DMS 273 (cell line): ENCODE results near the gene MPZL1.

Experiments used
- DNase-seq: peaks from one replicate; lab custom pipeline; 2025; ENCODE audit not compliant: unreplicated experiment; lab: John Stamatoyannopoulos, UW

MPZL1 gene

DNA sequence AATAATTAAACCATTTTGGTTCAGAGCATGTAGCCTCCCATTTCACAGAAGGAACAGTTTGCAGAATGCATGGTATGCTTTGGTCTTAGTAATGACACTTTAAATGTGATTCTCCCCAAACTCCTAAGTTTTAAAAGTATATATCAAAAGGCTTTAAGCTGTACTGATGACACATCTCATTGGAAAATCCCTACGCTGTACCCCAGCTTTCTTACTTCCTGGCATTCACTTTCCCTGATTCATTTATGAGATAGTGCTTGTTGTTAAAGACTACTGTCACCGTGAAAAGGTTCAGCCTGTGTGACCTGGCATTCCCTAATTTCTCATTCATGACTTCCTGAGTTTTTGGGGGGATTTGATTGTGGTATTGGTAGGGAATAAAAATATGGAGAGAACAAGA lies 53.4 kb downstream of the MPZL1 start:
- DNase-seq = no peak

DNA sequence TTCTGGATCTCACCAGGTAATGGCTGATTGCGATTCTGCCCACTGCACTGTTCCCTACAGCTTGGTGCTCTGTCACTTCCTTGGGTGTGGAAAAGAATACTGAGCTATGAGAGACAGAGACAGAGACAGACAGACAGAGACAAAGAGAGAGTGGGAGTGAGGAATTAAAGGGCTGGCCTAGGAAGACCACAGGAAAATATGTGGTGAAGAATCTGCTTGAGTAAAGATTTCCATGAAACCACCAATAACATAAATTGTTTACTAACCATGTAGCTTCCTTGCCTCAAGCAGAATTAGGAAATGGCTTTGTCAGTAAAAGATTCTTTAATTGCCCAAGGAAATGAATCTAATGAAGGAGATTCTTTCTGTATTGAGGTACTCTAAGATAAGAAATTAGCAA lies 54.4 kb downstream of the MPZL1 start:
- no peak for DNase-seq

DNA sequence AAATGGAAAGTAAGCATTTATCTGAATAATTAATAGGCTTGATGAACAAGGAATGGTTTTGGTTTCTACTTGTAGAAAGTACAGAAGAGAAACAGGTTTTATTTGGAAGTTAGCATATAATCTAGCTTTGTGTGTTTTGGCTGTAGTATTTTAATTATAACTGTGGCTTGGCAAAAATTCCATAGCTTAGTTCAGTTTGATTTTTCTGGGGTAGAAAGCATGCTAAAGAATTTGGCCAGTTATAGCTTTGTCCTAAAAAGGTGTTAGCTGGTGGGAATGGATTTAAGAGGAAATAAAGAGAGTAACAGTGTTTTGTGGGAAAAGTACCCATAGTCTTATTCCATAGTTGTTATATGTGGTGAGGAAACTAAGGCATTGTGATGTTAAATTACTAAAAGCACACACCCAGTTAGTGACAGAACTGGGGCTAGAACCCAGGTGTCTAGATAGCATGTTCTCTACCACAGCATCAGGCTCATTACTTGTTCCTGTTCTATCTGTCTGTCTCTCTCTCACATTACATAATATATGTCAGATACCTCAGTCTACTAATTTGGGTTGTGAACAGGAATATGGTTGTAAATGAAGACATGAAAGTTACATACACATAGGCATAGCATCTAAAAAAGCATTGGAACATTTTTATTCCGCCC lies 55.0 kb downstream of the MPZL1 start:
- DNase-seq = no peak

DNA sequence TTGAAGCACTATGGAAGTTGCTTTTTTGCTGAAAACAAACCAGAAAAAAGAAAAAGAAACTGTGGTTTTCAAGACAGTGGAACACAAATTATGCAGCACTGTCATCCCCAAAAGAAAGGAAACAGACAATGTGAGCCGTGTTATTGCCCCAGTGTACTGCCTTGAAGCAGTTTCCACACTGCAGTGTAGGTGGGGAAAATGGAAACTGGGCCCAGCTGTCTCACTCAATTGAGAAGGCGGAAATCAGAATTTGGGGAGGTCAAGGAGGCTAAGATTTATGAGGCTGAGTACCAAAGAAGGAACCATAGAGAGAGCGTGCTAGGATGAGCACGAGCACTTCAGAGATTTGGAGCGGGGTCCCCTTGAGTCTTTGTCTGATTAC lies 55.5 kb downstream of the MPZL1 start:
- DNase-seq = no peak

DNA sequence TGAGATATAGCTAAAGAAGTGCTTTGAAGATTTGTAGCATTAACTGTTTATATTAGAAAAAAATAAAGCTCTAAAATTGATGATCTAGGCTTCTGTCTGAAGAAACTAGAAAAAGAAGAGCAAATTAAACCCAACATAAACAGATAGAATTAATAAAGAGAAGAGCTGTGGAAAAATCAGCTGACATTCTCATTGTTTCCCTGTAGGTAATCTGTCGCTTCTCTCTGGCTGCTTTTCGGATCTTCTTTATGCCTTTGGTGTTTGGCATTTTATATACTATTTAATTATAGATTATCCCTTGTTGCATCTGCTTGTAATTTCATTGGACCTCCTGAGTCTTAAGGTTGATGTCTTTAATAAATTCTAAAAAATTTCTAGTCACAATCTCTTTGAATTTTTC lies 59.8 kb downstream of the MPZL1 start:
- no peak for DNase-seq

DNA sequence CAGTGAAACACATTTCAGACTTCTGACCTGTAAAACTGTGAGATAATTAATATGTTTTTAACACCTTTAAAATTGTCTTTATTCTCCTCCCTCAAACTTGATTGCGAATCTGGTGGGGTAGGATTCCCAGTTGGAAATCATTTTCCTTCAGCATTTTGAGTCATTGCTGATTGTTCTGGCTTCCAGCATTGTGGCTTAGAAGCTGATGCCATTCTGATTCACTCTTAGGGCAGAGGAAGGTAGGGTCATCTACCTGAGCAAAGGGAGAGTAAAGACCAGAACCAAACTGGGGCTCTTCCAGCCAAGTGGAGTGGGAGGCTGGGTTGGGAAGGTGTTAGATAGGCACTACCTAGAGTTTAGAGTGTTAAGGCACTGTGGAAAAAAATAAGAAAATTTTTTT lies 61.2 kb downstream of the MPZL1 start:
- DNase-seq = no peak

DNA sequence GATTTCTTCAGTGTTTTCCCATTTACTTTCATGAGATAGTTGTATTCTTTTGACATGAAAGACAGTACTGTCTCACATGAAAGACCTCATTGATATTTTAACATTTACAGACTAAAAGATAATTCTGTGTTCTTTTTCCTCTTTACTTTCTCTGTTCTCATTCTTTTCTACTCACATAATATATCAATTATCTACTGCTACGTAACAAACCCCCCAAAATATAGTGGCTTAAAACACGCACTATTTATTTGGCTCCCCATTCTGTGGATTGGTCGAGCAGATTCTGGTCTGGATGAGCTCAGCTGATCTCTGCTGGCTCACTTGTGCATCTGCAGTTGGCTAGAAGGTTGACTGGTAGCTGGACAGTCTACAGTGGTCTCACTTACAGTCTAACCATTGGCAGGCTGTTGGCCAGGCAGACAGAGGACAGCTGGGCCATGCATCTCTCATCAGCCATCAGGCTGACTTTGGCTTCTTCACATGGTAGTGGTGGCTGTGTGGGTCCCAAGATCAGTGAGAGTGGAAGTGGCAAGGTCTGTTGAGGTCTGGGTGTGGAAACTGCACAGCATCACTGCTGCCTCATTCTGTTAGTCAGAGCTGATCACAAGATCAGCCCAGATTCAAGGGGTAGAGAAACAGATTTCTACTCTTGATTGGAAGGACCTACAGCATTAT lies 63.2 kb downstream of the MPZL1 start:
- DNase-seq = no peak

DNA sequence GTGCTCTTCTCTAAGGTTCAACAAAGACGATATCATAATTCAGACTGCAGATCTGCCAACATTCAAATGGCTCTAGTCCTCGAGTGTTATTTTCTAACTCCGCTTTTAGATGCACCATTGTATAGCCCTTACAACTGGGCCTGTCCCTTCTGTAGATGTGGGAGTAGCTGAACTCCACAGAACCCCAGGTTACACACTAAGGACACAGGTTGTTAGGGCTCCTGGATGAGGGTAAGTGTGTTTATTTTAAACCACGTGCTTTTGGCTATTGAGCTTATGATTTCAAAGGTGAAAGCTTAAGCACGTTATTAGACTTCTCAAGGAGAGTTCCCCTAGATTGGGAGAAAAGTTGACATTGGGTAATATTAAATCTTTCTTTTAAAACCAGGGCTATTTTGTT lies 64.7 kb downstream of the MPZL1 start:
- no peak for DNase-seq

DNA sequence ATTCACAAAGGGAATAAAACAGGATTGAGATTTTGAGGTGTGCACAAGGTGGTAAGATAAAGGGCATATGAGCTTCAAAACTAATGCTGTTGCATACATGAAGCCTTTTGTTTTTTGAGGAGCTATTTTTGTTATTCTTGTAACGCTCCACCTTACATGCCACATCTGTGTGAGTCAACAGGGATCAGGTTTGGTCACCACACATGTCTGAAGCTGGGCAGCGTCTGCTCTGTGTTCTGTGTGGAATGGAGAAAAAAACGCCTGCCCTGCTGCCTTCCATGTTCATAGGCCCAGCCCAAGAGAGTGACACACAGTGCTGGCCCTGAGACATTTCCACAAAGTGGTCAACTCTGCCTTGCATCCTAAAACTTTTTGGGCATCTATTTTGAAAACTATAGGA lies 67.7 kb downstream of the MPZL1 start:
- no peak for DNase-seq

DNA sequence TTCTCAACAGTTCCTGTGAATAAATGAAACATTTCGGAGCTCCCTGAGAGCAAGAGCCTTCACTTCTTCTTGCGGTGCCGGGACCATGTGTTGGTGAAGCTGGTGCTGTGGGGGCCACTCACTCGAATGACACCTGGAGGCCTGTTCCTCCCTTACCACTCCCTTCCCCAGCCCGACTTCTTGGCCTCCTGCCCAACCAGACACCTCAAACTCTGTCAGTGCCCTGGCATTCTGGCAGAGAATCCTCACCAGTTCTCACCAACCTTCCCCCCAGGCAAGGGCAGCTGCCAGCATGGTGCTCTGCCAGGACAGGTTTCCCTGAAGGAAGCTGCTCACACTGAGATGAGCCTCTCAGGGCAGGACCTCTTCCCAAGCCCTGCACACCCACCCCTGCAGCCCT lies 68.3 kb downstream of the MPZL1 start:
- DNase-seq = peak; percentile 12

DNA sequence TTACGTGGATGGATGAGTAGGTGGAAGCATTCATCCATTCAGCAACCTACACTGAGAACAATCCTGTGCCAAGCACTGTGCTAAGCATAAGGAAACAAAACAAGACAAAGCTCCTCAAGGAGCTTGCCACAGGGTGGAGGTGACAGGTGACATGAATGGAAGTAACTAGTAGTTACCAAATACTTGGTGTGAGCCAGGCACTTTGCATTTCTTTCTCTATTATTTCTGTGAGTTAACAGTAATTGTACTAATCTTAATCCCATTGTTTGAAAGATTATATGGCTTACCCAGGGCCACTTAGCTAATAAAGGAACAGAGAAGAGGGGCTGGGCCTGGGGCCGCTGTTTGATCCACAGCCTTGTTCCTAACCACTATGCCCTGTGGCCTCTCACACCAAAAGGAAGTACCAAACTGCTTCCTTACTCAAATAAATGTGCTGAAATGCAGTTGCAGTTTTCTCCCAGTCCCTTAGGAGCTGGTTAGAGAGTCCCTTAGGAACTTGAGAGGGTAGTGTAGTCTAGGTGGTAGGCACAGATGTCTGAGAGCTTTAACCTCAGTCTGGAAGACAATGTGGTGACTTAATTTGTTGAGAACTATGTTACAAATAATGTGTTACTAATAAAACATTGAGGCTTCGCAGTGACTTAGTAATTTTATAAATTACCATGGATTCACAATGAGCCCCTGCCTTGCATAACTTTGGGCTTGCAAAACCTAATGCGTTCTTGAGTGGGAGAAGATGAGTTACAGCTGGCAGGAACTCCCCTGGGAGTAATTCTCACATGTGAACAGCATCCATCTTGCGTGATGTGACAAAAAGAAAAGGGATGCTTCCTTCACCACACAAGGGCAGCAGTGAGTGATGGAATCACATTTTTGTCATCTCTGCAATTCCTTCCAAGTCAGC lies 69.8 kb downstream of the MPZL1 start:
- DNase-seq = no peak

DNA sequence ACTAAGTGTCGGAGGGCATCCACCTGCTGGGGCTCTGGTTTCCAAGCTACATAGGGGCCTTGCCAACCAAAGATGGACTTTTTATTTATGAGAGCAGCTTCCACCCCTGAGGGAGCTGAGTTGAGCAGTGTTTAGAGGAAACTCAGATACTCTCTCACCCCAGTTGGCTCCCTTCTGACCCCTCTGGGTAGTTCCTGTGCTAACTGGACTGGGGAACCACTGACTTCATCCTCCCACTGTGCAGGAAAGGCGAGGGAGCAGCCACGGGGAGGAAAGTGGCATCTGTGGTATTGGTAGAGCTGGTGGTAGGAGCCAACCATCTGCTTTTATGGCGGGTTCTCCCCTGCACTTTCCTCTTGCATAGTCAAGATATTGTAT lies 70.4 kb downstream of the MPZL1 start:
- peak; percentile 10 for DNase-seq

DNA sequence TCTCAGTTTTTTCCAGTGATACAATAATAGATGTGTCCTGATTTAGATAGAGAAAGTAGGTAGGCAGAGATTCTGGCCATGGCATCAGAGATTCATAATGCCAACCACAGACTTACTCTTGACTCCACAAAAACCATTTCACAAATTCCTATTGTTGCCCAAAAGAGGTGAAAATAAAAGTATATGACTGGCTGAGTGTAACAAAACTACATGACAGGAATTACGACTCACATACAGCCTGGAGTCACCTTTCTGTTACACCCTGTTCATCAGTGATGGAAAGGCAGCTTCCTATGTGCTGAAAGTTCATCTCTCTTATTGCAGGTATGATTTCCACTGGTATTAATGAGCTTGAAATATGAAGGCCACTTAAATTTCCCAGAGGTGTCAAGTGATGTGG lies 72.3 kb downstream of the MPZL1 start:
- no peak for DNase-seq

DNA sequence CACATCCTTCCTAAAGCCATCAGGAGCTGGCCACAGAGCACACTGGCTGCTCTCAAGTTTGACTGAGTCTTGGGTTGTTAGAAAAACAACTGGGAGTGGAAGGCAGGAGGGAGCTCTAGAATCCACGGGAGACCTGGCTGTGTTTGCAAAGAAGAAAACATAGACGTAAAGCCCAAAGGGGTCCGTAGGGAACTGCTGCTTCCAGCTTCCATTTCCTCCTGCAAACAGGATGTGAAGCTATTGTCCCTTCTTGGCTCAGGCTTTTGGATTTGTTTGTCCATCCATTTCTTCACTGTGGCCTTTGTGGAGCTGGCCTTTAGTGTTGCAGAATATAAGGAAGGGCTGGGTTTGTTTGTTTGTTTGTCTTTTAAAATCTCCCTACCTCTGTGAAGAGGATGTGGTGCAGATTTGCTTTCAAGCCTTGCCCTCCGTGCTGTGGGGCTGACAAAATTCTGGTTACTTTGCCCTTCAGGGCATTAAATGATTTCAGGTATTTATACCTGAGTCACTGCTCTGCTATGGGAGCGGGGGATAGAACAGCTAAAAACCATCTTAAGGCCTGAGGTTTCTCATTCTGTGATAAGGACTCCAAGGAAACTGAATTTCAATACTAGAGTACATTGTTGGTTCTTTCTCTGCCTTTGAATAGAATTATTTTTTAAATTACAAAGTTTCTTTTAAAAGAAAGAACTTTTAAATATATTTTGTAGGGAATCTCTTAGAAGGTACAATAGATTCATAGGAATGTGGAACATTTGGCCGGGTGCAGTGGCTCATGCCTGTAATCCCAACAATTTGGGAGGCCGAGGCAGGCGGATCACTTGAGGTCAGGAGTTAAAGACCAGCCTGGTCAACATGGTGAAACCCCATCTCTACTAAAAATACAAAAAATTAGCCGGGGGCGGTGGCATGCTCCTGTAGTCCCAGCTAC lies 74.3 kb downstream of the MPZL1 start:
- DNase-seq = no peak

DNA sequence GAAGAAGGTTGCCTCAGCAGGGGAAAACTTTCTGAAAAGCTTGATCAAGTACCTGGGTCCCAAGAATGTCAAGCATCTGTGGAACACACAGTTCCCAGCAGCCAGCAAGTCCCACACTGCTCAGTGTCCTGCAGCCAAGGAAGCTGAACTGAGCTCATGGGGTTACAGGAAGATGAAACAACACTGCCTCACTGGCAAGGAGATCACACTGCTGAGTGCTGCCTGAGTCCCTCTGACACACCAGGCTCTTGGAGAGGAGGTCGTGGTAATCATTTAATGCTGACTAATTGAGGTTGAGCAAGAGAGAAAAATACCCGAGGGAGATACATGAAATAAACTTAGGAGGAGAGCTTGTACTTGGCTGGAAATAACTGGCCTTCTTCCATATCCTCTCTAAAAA lies 75.2 kb downstream of the MPZL1 start:
- peak; percentile 19 for DNase-seq

DNA sequence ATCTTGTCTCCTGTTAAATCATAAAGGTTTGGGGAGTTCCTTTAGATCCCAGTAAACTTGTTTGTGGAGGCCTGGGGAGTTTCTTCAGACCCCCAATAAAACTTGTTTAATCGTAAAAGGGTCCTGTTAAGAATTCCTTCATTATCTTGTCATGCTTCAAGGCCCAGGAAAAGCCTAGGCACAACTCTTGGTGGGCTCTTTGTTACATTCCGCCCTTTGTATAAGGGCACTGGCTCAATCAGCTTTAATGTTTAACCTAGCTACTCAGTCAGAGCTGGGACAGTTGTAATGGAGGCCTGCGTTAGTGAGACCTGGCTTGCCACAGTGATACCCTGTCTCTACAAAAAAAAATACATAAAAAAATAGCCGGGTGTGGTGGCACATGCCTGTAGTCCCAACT lies 77.2 kb downstream of the MPZL1 start:
- no peak for DNase-seq

DNA sequence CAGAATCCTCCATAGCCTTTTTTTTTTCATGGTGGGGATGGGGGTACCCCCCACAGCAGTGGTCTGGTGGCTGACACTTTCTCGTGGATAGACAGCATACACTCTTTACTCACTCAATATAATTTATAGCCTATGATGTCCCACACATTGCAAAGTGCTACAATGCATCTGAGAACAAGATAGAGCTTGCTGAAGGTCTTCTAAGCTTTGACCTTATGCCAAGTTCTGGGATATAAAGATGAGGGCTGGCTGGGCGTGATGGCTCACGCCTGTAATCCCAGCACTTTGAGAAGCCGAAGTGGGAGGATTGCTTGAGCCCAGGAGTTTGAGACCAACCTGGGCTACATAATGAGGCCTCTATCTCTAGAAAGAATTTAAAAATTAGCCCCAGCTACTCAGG lies 78.0 kb downstream of the MPZL1 start:
- peak; percentile 42 for DNase-seq

DNA sequence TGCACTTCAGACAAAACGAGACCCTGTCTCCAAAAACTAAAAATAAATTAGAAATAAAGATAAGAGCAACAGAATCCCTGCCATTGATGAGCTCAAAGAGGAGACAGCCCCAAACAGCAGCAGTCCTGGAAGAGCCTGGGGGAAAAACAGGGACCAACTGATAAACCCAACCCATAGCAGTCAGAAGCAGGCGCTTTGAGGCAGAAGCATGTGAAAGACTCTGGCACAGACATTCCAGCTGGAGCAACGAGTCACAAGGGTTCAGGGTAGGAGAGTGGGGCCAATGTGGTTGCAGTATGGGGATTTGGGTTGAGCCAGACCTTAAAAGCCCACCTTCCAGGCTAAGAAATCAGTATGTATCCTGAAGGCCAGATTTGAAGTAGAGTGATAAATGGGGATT lies 78.5 kb downstream of the MPZL1 start:
- no peak for DNase-seq

DNA sequence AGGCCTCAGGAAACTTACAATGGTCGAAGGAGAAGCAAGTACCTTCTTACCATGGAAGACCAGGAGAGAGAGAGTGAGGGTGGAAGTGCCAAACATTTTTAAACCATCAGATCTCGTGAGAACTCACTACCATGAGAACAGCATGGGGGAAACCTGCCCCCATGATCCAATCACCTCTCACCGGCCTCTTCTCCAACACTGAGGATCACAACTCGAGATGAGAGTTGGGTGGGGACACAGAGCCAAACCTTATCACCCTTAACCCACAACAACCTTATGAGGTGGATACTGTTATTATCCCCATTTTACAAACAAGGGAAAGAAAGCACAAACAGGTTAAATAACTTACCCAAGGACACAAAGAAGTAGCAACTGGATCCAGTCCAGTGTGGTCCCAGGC lies 80.5 kb downstream of the MPZL1 start:
- DNase-seq = no peak

DNA sequence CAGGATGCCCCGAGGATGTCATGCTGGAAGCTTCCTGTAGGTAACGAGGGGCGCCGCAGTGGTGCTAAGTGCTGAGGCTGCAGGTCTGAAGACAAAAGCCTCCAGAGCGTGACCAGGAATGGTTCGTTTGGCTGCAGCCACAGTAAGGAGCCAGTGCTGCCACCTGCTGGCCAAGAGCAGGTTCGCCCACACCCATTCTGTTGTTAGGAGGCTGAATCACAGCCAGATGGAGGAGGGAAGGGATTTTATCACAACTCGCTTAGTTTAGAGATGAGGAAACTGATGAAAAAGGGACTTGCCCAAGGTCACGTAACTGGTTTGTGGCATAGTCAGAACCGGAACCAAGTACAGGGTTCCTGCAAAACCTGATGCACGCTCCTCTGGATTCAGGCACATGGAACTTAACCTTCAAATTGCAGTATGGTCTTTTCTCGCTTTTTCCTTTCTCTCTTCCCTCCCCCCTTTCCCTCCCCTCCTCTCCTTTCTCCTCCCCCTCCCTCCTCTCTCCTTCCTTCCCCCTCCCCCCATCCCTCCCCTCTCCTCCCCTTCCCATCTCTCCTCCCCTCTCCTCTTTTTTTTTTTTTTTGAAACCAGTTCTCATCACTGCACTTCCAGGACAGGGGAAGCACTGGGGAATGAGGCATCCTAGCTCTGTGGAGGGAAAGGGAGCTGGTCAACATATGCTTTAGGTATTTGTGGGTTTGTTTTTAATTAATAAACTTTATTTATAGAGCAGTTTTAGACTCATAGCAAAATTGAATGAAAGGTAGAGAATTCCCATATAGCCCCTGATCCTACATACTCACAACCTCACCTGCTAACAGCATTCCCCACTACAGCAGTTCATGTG lies 81.8 kb downstream of the MPZL1 start:
- DNase-seq = peak; percentile 98
